Epithelial cell of esophagus (primary cell): ENCODE results near the gene LINC01488.

Experiments used
- DNase-seq: peaks from one replicate; pipeline ENCODE4 v3.0.0; 2010; ENCODE audit warnings: low read depth
- H3K4me3 ChIP-seq: 2 replicates; pipeline ENCODE4 v1.5.1; 2011; ENCODE audit warnings: mild to moderate bottlenecking, low read length, control low read depth
- TF ChIP-seq, protein P1 (sequence below): IDR thresholded peaks from 2 replicates; pipeline ENCODE4 v1.5.1; 2011; ENCODE audit warnings: low read depth, mild to moderate bottlenecking, low read length, control low read depth, inconsistent platforms; ENCODE audit not compliant: insufficient read depth; ENCODE audit errors: missing control alignments

Gene LINC01488

DNA sequence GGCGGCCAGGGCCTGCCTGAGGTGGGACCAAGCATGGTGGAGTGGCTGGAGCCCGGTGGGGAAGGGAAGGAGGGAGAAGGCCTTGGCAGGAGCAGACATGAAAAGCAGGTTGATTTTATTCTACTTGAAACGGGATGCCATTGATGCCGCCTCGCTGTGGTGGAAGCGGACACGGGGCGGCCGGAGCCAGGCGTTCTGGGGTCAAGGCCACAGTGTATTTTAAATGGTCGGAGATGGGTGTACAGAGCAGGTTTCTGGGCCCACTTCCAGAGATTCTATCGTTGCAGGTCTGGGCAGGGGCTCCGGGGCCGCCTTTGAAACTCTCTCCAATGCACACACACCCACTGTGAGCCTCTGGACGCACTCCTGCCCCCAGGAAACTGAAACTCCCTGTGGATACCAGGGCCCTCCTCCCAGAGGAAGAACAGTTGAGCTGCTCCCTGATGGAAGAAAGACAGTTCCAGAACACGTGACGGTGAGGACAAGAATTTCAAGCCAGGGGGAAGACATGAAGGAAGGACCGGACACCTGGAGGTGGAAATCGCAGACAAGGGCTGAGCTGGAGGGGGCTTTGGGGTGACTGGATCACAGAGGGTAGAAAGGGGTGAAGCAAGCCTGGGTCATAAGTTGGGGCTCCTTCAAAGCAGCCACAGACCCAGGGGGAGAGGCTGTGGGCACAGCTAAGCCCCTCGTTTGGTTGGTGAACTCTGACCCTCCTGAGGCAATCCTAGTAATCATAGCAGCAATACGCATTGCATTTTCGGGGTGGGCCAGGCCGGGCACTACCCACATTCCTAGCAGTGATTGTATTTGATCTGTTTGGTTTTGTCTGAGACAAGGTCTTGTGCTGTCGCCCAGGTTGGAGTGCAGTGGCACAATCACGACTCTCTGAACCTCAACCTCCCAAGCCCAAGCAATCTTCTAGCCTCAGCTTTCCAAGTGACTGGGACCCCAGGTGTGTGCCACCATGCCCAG lies 12.3 kb upstream of the LINC01488 start:
- no peak overlapping the region for H3K4me3 ChIP-seq
- TF ChIP-seq, protein P1, sequence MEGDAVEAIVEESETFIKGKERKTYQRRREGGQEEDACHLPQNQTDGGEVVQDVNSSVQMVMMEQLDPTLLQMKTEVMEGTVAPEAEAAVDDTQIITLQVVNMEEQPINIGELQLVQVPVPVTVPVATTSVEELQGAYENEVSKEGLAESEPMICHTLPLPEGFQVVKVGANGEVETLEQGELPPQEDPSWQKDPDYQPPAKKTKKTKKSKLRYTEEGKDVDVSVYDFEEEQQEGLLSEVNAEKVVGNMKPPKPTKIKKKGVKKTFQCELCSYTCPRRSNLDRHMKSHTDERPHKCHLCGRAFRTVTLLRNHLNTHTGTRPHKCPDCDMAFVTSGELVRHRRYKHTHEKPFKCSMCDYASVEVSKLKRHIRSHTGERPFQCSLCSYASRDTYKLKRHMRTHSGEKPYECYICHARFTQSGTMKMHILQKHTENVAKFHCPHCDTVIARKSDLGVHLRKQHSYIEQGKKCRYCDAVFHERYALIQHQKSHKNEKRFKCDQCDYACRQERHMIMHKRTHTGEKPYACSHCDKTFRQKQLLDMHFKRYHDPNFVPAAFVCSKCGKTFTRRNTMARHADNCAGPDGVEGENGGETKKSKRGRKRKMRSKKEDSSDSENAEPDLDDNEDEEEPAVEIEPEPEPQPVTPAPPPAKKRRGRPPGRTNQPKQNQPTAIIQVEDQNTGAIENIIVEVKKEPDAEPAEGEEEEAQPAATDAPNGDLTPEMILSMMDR = no peak
- DNase-seq = no peak

DNA sequence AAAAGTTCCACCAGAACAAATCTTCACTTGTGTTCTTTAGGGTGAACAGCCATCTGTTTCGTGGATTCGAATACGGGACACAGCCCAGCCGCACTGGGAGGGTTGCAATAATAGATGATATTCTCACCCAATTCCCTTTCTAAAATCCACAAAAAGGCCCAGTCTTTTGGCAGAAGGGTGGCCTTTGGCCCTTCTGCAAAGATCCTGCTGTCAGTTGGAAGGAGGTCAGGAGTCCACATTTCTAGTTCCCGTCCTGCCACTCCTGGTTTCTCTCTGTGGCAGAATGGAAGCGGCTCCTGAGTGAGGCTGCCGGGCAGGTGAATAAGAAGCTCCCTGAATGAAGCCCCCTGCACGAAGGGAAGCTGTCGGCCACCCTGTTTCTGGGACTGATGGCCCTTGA lies 11.2 kb upstream of the LINC01488 start:
- no peak for DNase-seq
- TF ChIP-seq, protein P1 = no peak
- H3K4me3 ChIP-seq = no peak overlapping the region

- peak; percentile 36 for DNase-seq
- no peak overlapping the region for H3K4me3 ChIP-seq
- TF ChIP-seq, protein P1 = no peak
These were observed 10.4 kb upstream of the LINC01488 start for GRCh38 chr11:69470793-69471728.

- H3K4me3 ChIP-seq = no peak overlapping the region
- TF ChIP-seq, protein P1 = no peak
- DNase-seq = no peak
These were observed 9.5 kb upstream of the LINC01488 start for GRCh38 chr11:69471729-69472540.

DNA sequence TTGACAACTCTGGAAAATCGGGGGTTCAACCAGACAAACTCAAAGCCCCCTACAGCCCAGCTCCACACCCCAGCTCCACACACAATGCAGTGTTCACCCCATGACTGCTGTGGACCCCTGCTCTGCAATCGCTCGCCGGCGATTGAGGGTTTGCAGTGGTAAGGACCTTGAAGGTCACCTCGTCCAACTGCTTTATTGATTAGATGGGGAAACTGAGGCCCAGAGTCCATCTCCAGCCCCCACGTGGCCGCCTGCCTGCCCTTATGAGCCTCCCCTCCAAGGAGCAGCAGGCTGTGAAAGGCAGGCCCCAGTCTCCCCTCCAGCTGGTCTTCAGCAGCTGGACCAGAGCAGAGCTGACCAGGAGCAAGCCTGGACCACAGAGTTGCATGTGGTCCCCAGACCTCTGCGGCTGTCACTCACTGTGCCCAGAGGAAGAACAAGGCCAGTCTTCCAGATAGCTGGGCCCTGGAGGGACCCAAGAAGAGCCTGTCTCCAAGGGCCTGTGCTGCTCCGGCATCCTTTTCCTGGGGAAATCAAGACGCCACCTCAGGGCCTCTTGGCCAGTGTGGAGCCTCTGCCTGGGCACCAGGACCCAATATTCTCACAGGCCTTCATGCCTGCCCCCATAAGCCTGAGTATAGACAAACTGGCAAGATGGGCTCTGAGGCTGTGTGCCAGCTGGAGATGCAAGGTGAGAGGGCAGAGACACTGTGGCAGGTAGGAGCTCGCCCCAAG lies 8.8 kb upstream of the LINC01488 start:
- DNase-seq = no peak
- TF ChIP-seq, protein P1 = no peak
- H3K4me3 ChIP-seq = no peak overlapping the region
